T-cell (primary cell): Measurements from ENCODE around the gene SORL1-AS1.

Experiments used
- ATAC-seq, 4 experiments: fragments of 200-7000 bp in 3 of 4; fragments of 150-1000 bp in 1 of 4; cut with Tn5 transposase; replicated peaks in 1 of 4; 1 replicate in 3 of 4; 2 replicates in 1 of 4; pipeline ENCODE4 v1.10.0; 2021; ENCODE audit warnings: moderate library complexity in 3 of 4, mild to moderate bottlenecking in 2 of 4, moderate number of reproducible peaks in 1 of 4
- CTCF ChIA-PET, 2 donors: fragments of 300-600 bp; sonication (Branson Sonifier 250); formaldehyde crosslinking; loops; one replicate each; lab custom pipeline; 2022; ENCODE audit warnings: antibody characterized with exemption in 2 of 2; lab: Charles Lee
- POLR2A ChIA-PET, 2 donors: fragments of 300-600 bp; sonication (Branson Sonifier 250); formaldehyde crosslinking; loops; one replicate each; lab custom pipeline; 2022; ENCODE audit warnings: antibody characterized with exemption in 2 of 2; lab: Charles Lee
- DNase-seq, 35 experiments: peaks; one replicate each; pipeline versions ENCODE4 v3.0.0 to v3.0.0-alpha.2; 2013 to 2023
- H3K27ac ChIP-seq: one replicate; pipeline ENCODE4 v1.5.1; 2013; ENCODE audit warnings: low read length
- H3K27me3 ChIP-seq, 2 experiments: replicated peaks in 1 of 2; 1 replicate in 1 of 2; 2 replicates in 1 of 2; pipeline versions ENCODE4 v1.6.1 to v1.7.0; 2013; ENCODE audit warnings: low read length in 1 of 2, mixed read lengths in 1 of 2; ENCODE audit not compliant: control insufficient read depth in 2 of 2, insufficient read depth in 2 of 2; ENCODE audit errors: extremely low read depth in 1 of 2
- H3K36me3 ChIP-seq, 2 donors: 1 replicate in 1 of 2; 2 replicates in 1 of 2; pipeline versions ENCODE4 v1.6.1 to v1.7.0; 2013; ENCODE audit warnings: low read length in 1 of 2; ENCODE audit not compliant: control insufficient read depth in 2 of 2, insufficient read depth in 1 of 2; ENCODE audit errors: extremely low read depth in 1 of 2
- H3K4me1 ChIP-seq, 2 experiments: 1 replicate in 1 of 2; 2 replicates in 1 of 2; pipeline versions ENCODE4 v1.6.1 to v1.7.0; 2013; ENCODE audit warnings: low read length in 2 of 2, mixed read lengths in 1 of 2; ENCODE audit not compliant: insufficient read depth in 2 of 2, control insufficient read depth in 1 of 2; ENCODE audit errors: extremely low read depth in 1 of 2
- H3K4me3 ChIP-seq, 2 donors: 1 replicate in 1 of 2; 2 replicates in 1 of 2; pipeline versions ENCODE4 v1.5.1 to v1.7.0; 2013; ENCODE audit warnings: mild to moderate bottlenecking in 2 of 2, low read length in 1 of 2, moderate library complexity in 1 of 2; ENCODE audit not compliant: control insufficient read depth in 1 of 2; ENCODE audit errors: extremely low read depth in 1 of 2
- H3K9me3 ChIP-seq: 2 replicates; pipeline ENCODE4 v1.7.0; 2013
- H3K27ac Mint-ChIP-seq, 2 donors: one replicate each; pipeline ENCODE4 v1.8.0; 2020 to 2021; ENCODE audit warnings: mild to moderate bottlenecking in 2 of 2, mixed read lengths in 2 of 2
- H3K27me3 Mint-ChIP-seq, 2 donors: one replicate each; pipeline ENCODE4 v1.8.0; 2021 to 2022; ENCODE audit warnings: mixed read lengths in 2 of 2
- H3K36me3 Mint-ChIP-seq: one replicate; pipeline ENCODE4 v1.8.0; 2021; ENCODE audit warnings: mixed read lengths
- H3K4me1 Mint-ChIP-seq, 3 donors: one replicate each; pipeline ENCODE4 v1.8.0; 2020 to 2022; ENCODE audit warnings: mixed read lengths in 3 of 3, mild to moderate bottlenecking in 1 of 3
- H3K4me3 Mint-ChIP-seq, 3 donors: one replicate each; pipeline ENCODE4 v1.8.0; 2020 to 2022; ENCODE audit warnings: mild to moderate bottlenecking in 3 of 3, mixed read lengths in 3 of 3, moderate library complexity in 3 of 3
- H3K9me3 Mint-ChIP-seq, 3 donors: one replicate each; pipeline ENCODE4 v1.8.0; 2020 to 2022; ENCODE audit warnings: mixed read lengths in 3 of 3
- WGBS: methylation state at CpG from one replicate; pipeline ENCODE4 v1.1.5; 2013; ENCODE audit warnings: missing lambda C conversion rate; ENCODE audit not compliant: insufficient coverage; 5-methylcytosine and 5-hydroxymethylcytosine counted together

Gene SORL1-AS1

GRCh38 chr11:121449123-121449522 lies 3.6 kb downstream of the SORL1-AS1 start:
- H3K36me3 Mint-ChIP-seq = peaks cover 52% of the 10 kb centered on the region
- POLR2A ChIA-PET = interaction anchor here (0.6 to 1.0 kb wide), 3 partner anchors 12 to 34 kb away, joined by 3 to 6 read pairs (median 5); no protein-coding TSS in a partner anchor
- CTCF ChIA-PET = interaction anchor here (0.9 to 1.8 kb wide), 4 partner anchors 17 to 155 kb away, joined by 3 to 5 read pairs (median 3); no protein-coding TSS in a partner anchor

GRCh38 chr11:121448431-121448941 lies 4.3 kb downstream of the SORL1-AS1 start:
- H3K4me3 Mint-ChIP-seq = peak overlapping the region in 2 of 3 donors; percentile 97 to 98
- peaks cover 77 to 86% (median 84%) of the 10 kb centered on the region in 3 donors for H3K4me1 Mint-ChIP-seq
- DNase-seq = no peak
- Histone ChIP-seq H3K9me3 (no peaks in the 10 kb centered on the region), H3K27ac (peak overlapping the region; percentile 83), H3K36me3 (peaks cover 0 to 8% of the 10 kb centered on the region in 2 donors), H3K4me3 (no peak overlapping the region), H3K4me1 (peaks cover 46 to 69% of the 10 kb centered on the region in 2 experiments), H3K27me3 (no peaks in the 10 kb centered on the region)
- no peak for ATAC-seq
- H3K27ac Mint-ChIP-seq = peak overlapping the region; percentile 93 to 96
- H3K36me3 Mint-ChIP-seq = peaks cover 56% of the 10 kb centered on the region
- H3K27me3 Mint-ChIP-seq = no peaks in the 10 kb centered on the region
- POLR2A ChIA-PET = interaction anchor here in 1 of 2 donors (0.9 kb wide), 1 partner anchor 35 kb away, joined by 5 read pairs; no protein-coding TSS in a partner anchor
- 50% methylated on average over 1 of the region's 3 CpGs for WGBS
- no peaks in the 10 kb centered on the region for H3K9me3 Mint-ChIP-seq
- CTCF ChIA-PET = interaction anchor here in 1 of 2 donors (1.3 to 1.8 kb wide), 2 partner anchors 18 to 155 kb away, joined by 3 to 5 read pairs; no protein-coding TSS in a partner anchor

More at GRCh38 chr11:121449123-121449522, 3.6 kb downstream of the SORL1-AS1 start:
- peaks cover 0 to 7% of the 10 kb centered on the region in 2 donors for H3K36me3 ChIP-seq
- H3K9me3 Mint-ChIP-seq = no peaks in the 10 kb centered on the region
- peak overlapping the region; percentile 67 to 98 (median 97) for H3K4me3 Mint-ChIP-seq
- H3K27ac ChIP-seq = peak overlapping the region; percentile 83
- no peaks in the 10 kb centered on the region for H3K9me3 ChIP-seq
- ATAC-seq = peak; percentile 45 to 54 (median 50)
- H3K4me1 Mint-ChIP-seq = peaks cover 74 to 86% (median 85%) of the 10 kb centered on the region in 3 donors
- H3K27ac Mint-ChIP-seq = peak overlapping the region; percentile 93 to 96
- H3K4me1 ChIP-seq = peaks cover 51 to 76% of the 10 kb centered on the region in 2 experiments
- peak overlapping the region in 1 of 2 donors; percentile 25 for H3K4me3 ChIP-seq
- DNase-seq = peak in 25 of 35 experiments; percentile 24 to 74 (median 47)
- H3K27me3 Mint-ChIP-seq = no peaks in the 10 kb centered on the region
- WGBS = 12% methylated on average over 3 of the region's 4 CpGs
- no peaks in the 10 kb centered on the region for H3K27me3 ChIP-seq

- no peaks in the 10 kb centered on the region for H3K9me3 ChIP-seq
- Mint-ChIP-seq H3K4me3 (peak overlapping the region in 1 of 3 donors; percentile 98), H3K27ac (peak overlapping the region; percentile 93 to 96), H3K27me3 (no peaks in the 10 kb centered on the region), H3K9me3 (no peaks in the 10 kb centered on the region), H3K36me3 (peaks cover 52% of the 10 kb centered on the region), H3K4me1 (peaks cover 81 to 83% (median 82%) of the 10 kb centered on the region in 3 donors)
- ChIA-PET POLR2A (interaction anchor here in 1 of 2 donors (0.6 kb wide), 1 partner anchor 40 kb away, joined by 3 read pairs; no protein-coding TSS in a partner anchor), CTCF (no interaction called here)
- H3K27ac ChIP-seq = peak overlapping the region; percentile 83
- peaks cover 45 to 69% of the 10 kb centered on the region in 2 experiments for H3K4me1 ChIP-seq
- 100% methylated on average over 1 of the region's 4 CpGs for WGBS
- H3K27me3 ChIP-seq = no peaks in the 10 kb centered on the region
- DNase-seq = no peak
- H3K4me3 ChIP-seq = no peak overlapping the region
- peaks cover 0 to 8% of the 10 kb centered on the region in 2 donors for H3K36me3 ChIP-seq
- ATAC-seq = no peak
Measured at GRCh38 chr11:121448011-121448410, 4.8 kb downstream of the SORL1-AS1 start.

GRCh38 chr11:121446752-121447156 lies 6.0 kb downstream of the SORL1-AS1 start:
- Mint-ChIP-seq H3K4me3 (peak overlapping the region in 1 of 3 donors; percentile 98), H3K27me3 (no peaks in the 10 kb centered on the region), H3K4me1 (peaks cover 77 to 89% (median 83%) of the 10 kb centered on the region in 3 donors), H3K9me3 (no peaks in the 10 kb centered on the region), H3K27ac (peak overlapping the region; percentile 93 to 96), H3K36me3 (peaks cover 52% of the 10 kb centered on the region)
- no peaks in the 10 kb centered on the region for H3K27me3 ChIP-seq
- CTCF ChIA-PET = interaction anchor here (0.6 to 1.0 kb wide), 2 partner anchors 18 to 131 kb away, joined by 3 to 7 read pairs; no protein-coding TSS in a partner anchor
- whole genome bisulfite sequencing = 100% methylated on average over 1 of the region's 4 CpGs
- peaks cover 0 to 8% of the 10 kb centered on the region in 2 donors for H3K36me3 ChIP-seq
- H3K4me3 ChIP-seq = no peak overlapping the region
- POLR2A ChIA-PET = interaction anchor here in 1 of 2 donors (0.6 kb wide), 2 partner anchors 13 to 109 kb away, joined by 3 to 4 read pairs; no protein-coding TSS in a partner anchor
- no peaks in the 10 kb centered on the region for H3K9me3 ChIP-seq
- peak overlapping the region; percentile 83 for H3K27ac ChIP-seq
- no peak for DNase-seq
- no peak for ATAC-seq
- peaks cover 45 to 69% of the 10 kb centered on the region in 2 experiments for H3K4me1 ChIP-seq

- Mint-ChIP-seq H3K9me3 (no peaks in the 10 kb centered on the region), H3K27ac (peak overlapping the region; percentile 93 to 96), H3K4me1 (peaks cover 71 to 87% (median 76%) of the 10 kb centered on the region in 3 donors), H3K27me3 (no peaks in the 10 kb centered on the region), H3K36me3 (peaks cover 56% of the 10 kb centered on the region), H3K4me3 (peak overlapping the region; percentile 46 to 98 (median 67))
- Histone ChIP-seq H3K27ac (peak overlapping the region; percentile 3), H3K27me3 (no peaks in the 10 kb centered on the region), H3K36me3 (peaks cover 0 to 8% of the 10 kb centered on the region in 2 donors), H3K4me1 (peaks cover 37 to 57% of the 10 kb centered on the region in 2 experiments), H3K4me3 (no peak overlapping the region), H3K9me3 (no peaks in the 10 kb centered on the region)
- DNase-seq (no peak), ATAC-seq (no peak)
- ChIA-PET CTCF (no interaction called here), POLR2A (no interaction called here)
- 86% methylated on average over 12 of the region's 14 CpGs for WGBS
Measured at GRCh38 chr11:121445071-121445768, 7.5 kb downstream of the SORL1-AS1 start.

GRCh38 chr11:121444526-121444925 lies 8.2 kb downstream of the SORL1-AS1 start:
- peaks cover 0 to 8% of the 10 kb centered on the region in 2 donors for H3K36me3 ChIP-seq
- DNase-seq (no peak), ATAC-seq (no peak)
- H3K27ac Mint-ChIP-seq = peak overlapping the region; percentile 93 to 96
- H3K9me3 Mint-ChIP-seq = no peaks in the 10 kb centered on the region
- no peaks in the 10 kb centered on the region for H3K27me3 Mint-ChIP-seq
- ChIA-PET POLR2A (no interaction called here), CTCF (no interaction called here)
- H3K4me3 Mint-ChIP-seq = peak overlapping the region in 1 of 3 donors; percentile 98
- H3K27me3 ChIP-seq = no peaks in the 10 kb centered on the region
- H3K4me3 ChIP-seq = no peak overlapping the region
- H3K27ac ChIP-seq = no peak overlapping the region
- H3K36me3 Mint-ChIP-seq = peaks cover 56% of the 10 kb centered on the region
- WGBS = 96% methylated on average over 2 of the region's 3 CpGs
- peaks cover 31 to 50% of the 10 kb centered on the region in 2 experiments for H3K4me1 ChIP-seq
- peaks cover 68 to 84% (median 69%) of the 10 kb centered on the region in 3 donors for H3K4me1 Mint-ChIP-seq
- no peaks in the 10 kb centered on the region for H3K9me3 ChIP-seq
